WTC11 (cell line): ENCODE measurements around the gene USP28.

Source experiments
- FOXP1 ChIP-seq: sonication (generic); formaldehyde crosslinking; IDR thresholded peaks from 2 replicates; pipeline ENCODE4 v1.8.0; 2022; ENCODE audit warnings: missing genetic modification reagents, mild to moderate bottlenecking, moderate library complexity, borderline replicate concordance
- JAZF1 ChIP-seq: fragments of 250-450 bp; sonication (Bioruptor Pico); IDR thresholded peaks from 2 replicates; pipeline ENCODE4 v1.9.0; 2021; ENCODE audit warnings: moderate library complexity, mild to moderate bottlenecking, inconsistent platforms
- NFATC4 ChIP-seq: fragments of 250-450 bp; sonication (Bioruptor Pico); IDR thresholded peaks from 2 replicates; pipeline ENCODE4 v1.9.0; 2021; ENCODE audit warnings: mild to moderate bottlenecking
- TEAD4 ChIP-seq: sonication (generic); formaldehyde crosslinking; IDR thresholded peaks from 2 replicates; pipeline ENCODE4 v1.8.0; 2022; ENCODE audit warnings: mild to moderate bottlenecking, missing genetic modification reagents
- TF ChIP-seq, protein P1 (sequence below): fragments of 200-600 bp; IDR thresholded peaks from 2 replicates; pipeline ENCODE4 v1.8.0; 2022; ENCODE audit warnings: antibody characterized with exemption
- TF ChIP-seq, protein P2 (sequence below): sonication (generic); formaldehyde crosslinking; IDR thresholded peaks from 2 replicates; pipeline ENCODE4 v1.8.0; 2022; ENCODE audit warnings: mild to moderate bottlenecking, missing genetic modification reagents

DNA sequence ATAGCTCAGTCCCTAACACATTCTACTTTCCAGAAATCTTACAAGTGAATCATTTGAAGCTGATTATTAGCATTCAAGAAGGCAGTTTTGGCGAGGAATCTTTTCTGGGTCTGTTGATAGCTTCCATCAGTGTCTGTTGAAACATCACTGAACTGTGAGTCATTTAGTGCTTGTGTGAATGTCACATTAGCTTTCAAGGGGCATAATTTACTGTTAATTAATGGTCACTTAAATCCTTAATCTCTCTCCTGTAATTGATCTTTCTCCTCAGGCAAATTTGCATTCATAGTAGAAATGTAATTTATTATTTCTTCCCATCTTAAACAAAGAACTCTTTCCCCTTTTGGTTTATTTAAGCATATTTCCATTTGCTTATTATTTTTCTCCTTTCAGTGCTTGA, 31.8 kb upstream of the USP28 start:
- TF ChIP-seq, protein P1, sequence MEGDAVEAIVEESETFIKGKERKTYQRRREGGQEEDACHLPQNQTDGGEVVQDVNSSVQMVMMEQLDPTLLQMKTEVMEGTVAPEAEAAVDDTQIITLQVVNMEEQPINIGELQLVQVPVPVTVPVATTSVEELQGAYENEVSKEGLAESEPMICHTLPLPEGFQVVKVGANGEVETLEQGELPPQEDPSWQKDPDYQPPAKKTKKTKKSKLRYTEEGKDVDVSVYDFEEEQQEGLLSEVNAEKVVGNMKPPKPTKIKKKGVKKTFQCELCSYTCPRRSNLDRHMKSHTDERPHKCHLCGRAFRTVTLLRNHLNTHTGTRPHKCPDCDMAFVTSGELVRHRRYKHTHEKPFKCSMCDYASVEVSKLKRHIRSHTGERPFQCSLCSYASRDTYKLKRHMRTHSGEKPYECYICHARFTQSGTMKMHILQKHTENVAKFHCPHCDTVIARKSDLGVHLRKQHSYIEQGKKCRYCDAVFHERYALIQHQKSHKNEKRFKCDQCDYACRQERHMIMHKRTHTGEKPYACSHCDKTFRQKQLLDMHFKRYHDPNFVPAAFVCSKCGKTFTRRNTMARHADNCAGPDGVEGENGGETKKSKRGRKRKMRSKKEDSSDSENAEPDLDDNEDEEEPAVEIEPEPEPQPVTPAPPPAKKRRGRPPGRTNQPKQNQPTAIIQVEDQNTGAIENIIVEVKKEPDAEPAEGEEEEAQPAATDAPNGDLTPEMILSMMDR = no peak
- no peak for TF ChIP-seq FOXP1 (CRISPR knock-in tag)
- TF ChIP-seq, protein P2, sequence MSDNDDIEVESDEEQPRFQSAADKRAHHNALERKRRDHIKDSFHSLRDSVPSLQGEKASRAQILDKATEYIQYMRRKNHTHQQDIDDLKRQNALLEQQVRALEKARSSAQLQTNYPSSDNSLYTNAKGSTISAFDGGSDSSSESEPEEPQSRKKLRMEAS (CRISPR knock-in tag) = no peak
- no peak for TF ChIP-seq JAZF1 (CRISPR knock-in tag)
- no peak for TF ChIP-seq NFATC4 (CRISPR knock-in tag)
- TF ChIP-seq TEAD4 (CRISPR knock-in tag) = no peak
